ENCODE data around the gene FRMD4A. TPM values are rescaled to one million over a fixed set of nuclear protein-coding genes. Genes with fewer than 3 reads are reported as not detected.

Gene FRMD4A
- polyA plus RNA-seq, 1 donor (not counting 4 experiments of a cell fraction or from before 2014, with no cell fraction given) = 12.9 TPM

- FAIRE-seq (no peak), DNase-seq (ENCODE audit: low read depth, low spot score) (no peak)
- Histone ChIP-seq H4K20me1 (ENCODE audit: control insufficient read depth, extremely low read depth, insufficient read depth, low read length) (no peaks in the 10 kb centered on the region), H3K9me1 (ENCODE audit: control insufficient read depth, extremely low read depth, insufficient read depth, low read length) (no peaks in the 10 kb centered on the region), H3K4me2 (ENCODE audit: control insufficient read depth, extremely low read depth, insufficient read depth, low read depth, low read length) (no peak overlapping the region), H3K4me3 (ENCODE audit: control insufficient read depth in 2 of 3, extremely low read depth in 1 of 3, insufficient read depth in 2 of 3, low read depth in 1 of 3, low read length in 3 of 3) (no peak overlapping the region), H3K9ac (ENCODE audit: control insufficient read depth, extremely low read depth, insufficient read depth, low read length) (no peak overlapping the region), H3K36me3 (ENCODE audit: control insufficient read depth in 2 of 2, extremely low read depth in 1 of 2, insufficient read depth in 2 of 2, low read length in 2 of 2) (no peaks in the 10 kb centered on the region), H3K4me1 (ENCODE audit: control insufficient read depth, extremely low read depth, insufficient read depth, low read length) (peaks cover 5% of the 10 kb centered on the region), H3K27me3 (ENCODE audit: control insufficient read depth, extremely low read depth, insufficient read depth, low read length) (no peaks in the 10 kb centered on the region), H3K79me2 (ENCODE audit: control insufficient read depth, insufficient read depth, low read length) (no peaks in the 10 kb centered on the region), H2AFZ (ENCODE audit: control insufficient read depth, low read length) (no peak overlapping the region), H3K9me3 (ENCODE audit: control insufficient read depth, low read depth, low read length) (no peaks in the 10 kb centered on the region), H3K27ac (ENCODE audit: control insufficient read depth, insufficient read depth, low read length) (no peak overlapping the region)
- TF ChIP-seq CTCF (optimal IDR thresholded peaks at IDR 0.05 in 1 of 3, IDR thresholded peaks at IDR 0.05 in 1 of 3, conservative IDR thresholded peaks at IDR 0.05 in 1 of 3; ENCODE audit: extremely low read depth in 1 of 3, insufficient read depth in 2 of 3, low read length in 3 of 3) (no peak), EZH2 (IDR thresholded peaks at IDR 0.05; ENCODE audit: low read length) (no peak)
- dilution Hi-C loops (cut with MboI; ENCODE audit: extremely low pct_ligation_motif_present, low sequenced_read_pairs) = no loop called here
Observed at GRCh38 chr10:13810568-13810967, 520.2 kb downstream of the FRMD4A start.

- TF ChIP-seq EZH2 (IDR thresholded peaks at IDR 0.05; ENCODE audit: low read length) (no peak), CTCF (optimal IDR thresholded peaks at IDR 0.05 in 1 of 3, IDR thresholded peaks at IDR 0.05 in 1 of 3, conservative IDR thresholded peaks at IDR 0.05 in 1 of 3; ENCODE audit: extremely low read depth in 1 of 3, insufficient read depth in 2 of 3, low read length in 3 of 3) (no peak)
- H3K79me2 ChIP-seq (ENCODE audit: control insufficient read depth, insufficient read depth, low read length) = no peaks in the 10 kb centered on the region
- H2AFZ ChIP-seq (ENCODE audit: control insufficient read depth, low read length) = no peak overlapping the region
- no peaks in the 10 kb centered on the region for H3K27me3 ChIP-seq (ENCODE audit: control insufficient read depth, extremely low read depth, insufficient read depth, low read length)
- H3K9me3 ChIP-seq (ENCODE audit: control insufficient read depth, low read depth, low read length) = no peaks in the 10 kb centered on the region
- no peak overlapping the region for H3K4me3 ChIP-seq (ENCODE audit: control insufficient read depth in 2 of 3, extremely low read depth in 1 of 3, insufficient read depth in 2 of 3, low read depth in 1 of 3, low read length in 3 of 3)
- H3K4me1 ChIP-seq (ENCODE audit: control insufficient read depth, extremely low read depth, insufficient read depth, low read length) = peaks cover 4% of the 10 kb centered on the region
- H3K4me2 ChIP-seq (ENCODE audit: control insufficient read depth, extremely low read depth, insufficient read depth, low read depth, low read length) = no peak overlapping the region
- no peaks in the 10 kb centered on the region for H3K36me3 ChIP-seq (ENCODE audit: control insufficient read depth in 2 of 2, extremely low read depth in 1 of 2, insufficient read depth in 2 of 2, low read length in 2 of 2)
- H3K9ac ChIP-seq (ENCODE audit: control insufficient read depth, extremely low read depth, insufficient read depth, low read length) = no peak overlapping the region
- DNase-seq (ENCODE audit: low read depth, low spot score) = no peak
- no peak for FAIRE-seq
- dilution Hi-C loops (cut with MboI; ENCODE audit: extremely low pct_ligation_motif_present, low sequenced_read_pairs) = no loop called here
- H4K20me1 ChIP-seq (ENCODE audit: control insufficient read depth, extremely low read depth, insufficient read depth, low read length) = no peaks in the 10 kb centered on the region
- H3K27ac ChIP-seq (ENCODE audit: control insufficient read depth, insufficient read depth, low read length) = no peak overlapping the region
- no peaks in the 10 kb centered on the region for H3K9me1 ChIP-seq (ENCODE audit: control insufficient read depth, extremely low read depth, insufficient read depth, low read length)
Observed at GRCh38 chr10:13809427-13809826, 521.3 kb downstream of the FRMD4A start.
